HepG2 (cell line): ENCODE measurements around the gene HARS2. TPM values are rescaled to one million over a fixed set of nuclear protein-coding genes. Genes with fewer than 3 reads are reported as not detected.

Source experiments
- ATF3 ChIP-seq: sonication (generic); formaldehyde crosslinking; IDR thresholded peaks from 2 replicates; pipeline ENCODE4 v1.4.0; 2020; ENCODE audit warnings: missing genetic modification reagents
- CEBPG ChIP-seq: IDR thresholded peaks from 2 replicates; pipeline ENCODE4 v1.6.1; 2016
- CENPBD1 ChIP-seq: sonication (generic); formaldehyde crosslinking; IDR thresholded peaks from 2 replicates; pipeline ENCODE4 v1.8.0; 2022; ENCODE audit warnings: missing genetic modification reagents, low read depth, mild to moderate bottlenecking, borderline replicate concordance
- DBP ChIP-seq: sonication (generic); formaldehyde crosslinking; IDR thresholded peaks from 2 replicates; pipeline ENCODE4 v1.4.0; 2020; ENCODE audit warnings: missing genetic modification reagents; ENCODE audit errors: not compliant biosample characterization
- FIP1L1 ChIP-seq: fragments of 200-400 bp; formaldehyde crosslinking; IDR thresholded peaks from 2 replicates; pipeline ENCODE4 v1.6.1; 2018; ENCODE audit warnings: low read depth, mild to moderate bottlenecking, low read length, moderate library complexity, borderline replicate concordance; ENCODE audit not compliant: insufficient read depth
- FOXO1 ChIP-seq: sonication (generic); formaldehyde crosslinking; IDR thresholded peaks from 2 replicates; pipeline ENCODE4 v1.4.0; 2020; ENCODE audit warnings: missing genetic modification reagents
- GZF1 ChIP-seq: sonication (generic); formaldehyde crosslinking; IDR thresholded peaks from 2 replicates; pipeline ENCODE4 v1.5.1; 2020; ENCODE audit warnings: mild to moderate bottlenecking, missing genetic modification reagents
- KLF6 ChIP-seq: IDR thresholded peaks from 2 replicates; pipeline ENCODE4 v1.8.0; 2016; ENCODE audit warnings: missing biosample characterization, missing genetic modification reagents
- LCORL ChIP-seq, 2 experiments: fragments of 450-650 bp in 1 of 2; sonication (generic) in 1 of 2; formaldehyde crosslinking in 1 of 2; IDR thresholded peaks; 2 replicates each; pipeline versions ENCODE4 v1.5.0 to v1.6.1; 2017 to 2020; ENCODE audit warnings: antibody characterized with exemption in 1 of 2, missing genetic modification reagents in 1 of 2
- MAFF ChIP-seq: IDR thresholded peaks from 2 replicates; pipeline ENCODE4 v1.6.1; 2011; ENCODE audit warnings: low read depth, low read length, improper control_type of control experiment
- MEIS1 ChIP-seq: sonication (generic); formaldehyde crosslinking; IDR thresholded peaks from 2 replicates; pipeline ENCODE4 v1.9.0; 2021; ENCODE audit warnings: mild to moderate bottlenecking, missing genetic modification reagents, moderate library complexity, borderline replicate concordance
- MEIS2 ChIP-seq: sonication (generic); formaldehyde crosslinking; IDR thresholded peaks from 2 replicates; pipeline ENCODE4 v1.9.0; 2021; ENCODE audit warnings: mild to moderate bottlenecking, missing genetic modification reagents
- NFE2L2 ChIP-seq: fragments of 150-350 bp; IDR thresholded peaks from 2 replicates; pipeline ENCODE4 v1.6.1; 2014; ENCODE audit warnings: low read length
- NRL ChIP-seq: sonication (generic); formaldehyde crosslinking; IDR thresholded peaks from 2 replicates; pipeline ENCODE4 v1.5.0; 2020; ENCODE audit warnings: missing genetic modification reagents, mild to moderate bottlenecking, moderate library complexity, borderline replicate concordance
- ONECUT2 ChIP-seq: sonication (generic); formaldehyde crosslinking; IDR thresholded peaks from 2 replicates; pipeline ENCODE4 v1.4.0; 2020; ENCODE audit warnings: missing genetic modification reagents
- POLR2A ChIP-seq, 2 experiments: IDR thresholded peaks; 2 replicates each; pipeline ENCODE4 v1.6.1; 2011; ENCODE audit warnings: low read depth in 2 of 2, low read length in 2 of 2, mild to moderate bottlenecking in 1 of 2, moderate library complexity in 1 of 2; ENCODE audit not compliant: insufficient read depth in 1 of 2
- SIX1 ChIP-seq: sonication (generic); formaldehyde crosslinking; IDR thresholded peaks from 2 replicates; pipeline ENCODE4 v1.4.0; 2020; ENCODE audit warnings: missing genetic modification reagents, borderline replicate concordance
- SRSF9 ChIP-seq: fragments of 200-400 bp; formaldehyde crosslinking; IDR thresholded peaks from 2 replicates; pipeline ENCODE4 v1.6.1; 2018; ENCODE audit warnings: borderline replicate concordance, mild to moderate bottlenecking, low read depth, low read length; ENCODE audit not compliant: insufficient read depth, poor library complexity, severe bottlenecking
- STAT5B ChIP-seq: sonication (generic); formaldehyde crosslinking; IDR thresholded peaks from 2 replicates; pipeline ENCODE4 v1.4.0; 2020; ENCODE audit warnings: missing genetic modification reagents
- TBL1XR1 ChIP-seq: fragments of 150-350 bp; IDR thresholded peaks from 2 replicates; pipeline ENCODE4 v1.6.1; 2014; ENCODE audit warnings: borderline replicate concordance, low read length; ENCODE audit not compliant: partially characterized antibody
- TEF ChIP-seq: sonication (generic); formaldehyde crosslinking; IDR thresholded peaks from 2 replicates; pipeline ENCODE4 v1.5.0; 2020; ENCODE audit warnings: missing genetic modification reagents
- ZC3H4 ChIP-seq: sonication (generic); formaldehyde crosslinking; IDR thresholded peaks from 2 replicates; pipeline ENCODE4 v1.4.0; 2020; ENCODE audit warnings: missing genetic modification reagents, borderline replicate concordance
- ZNF143 ChIP-seq: sonication (generic); formaldehyde crosslinking; IDR thresholded peaks from 2 replicates; pipeline ENCODE4 v1.4.0; 2020; ENCODE audit warnings: missing genetic modification reagents
- ZNF260 ChIP-seq: sonication (generic); formaldehyde crosslinking; IDR thresholded peaks from 2 replicates; pipeline ENCODE4 v1.4.0; 2020; ENCODE audit warnings: missing genetic modification reagents, low read depth, mild to moderate bottlenecking, borderline replicate concordance
- ZNF263 ChIP-seq: sonication (generic); formaldehyde crosslinking; IDR thresholded peaks from 2 replicates; pipeline ENCODE4 v1.4.0; 2020; ENCODE audit warnings: missing genetic modification reagents
- ZNF264 ChIP-seq: sonication (generic); formaldehyde crosslinking; IDR thresholded peaks from 2 replicates; pipeline ENCODE4 v1.4.0; 2020; ENCODE audit warnings: missing genetic modification reagents
- ZNF292 ChIP-seq: sonication (generic); formaldehyde crosslinking; IDR thresholded peaks from 2 replicates; pipeline ENCODE4 v1.8.1; 2022; ENCODE audit warnings: mild to moderate bottlenecking, low read depth, missing genetic modification reagents, borderline replicate concordance
- ZNF510 ChIP-seq: sonication (generic); formaldehyde crosslinking; IDR thresholded peaks from 2 replicates; pipeline ENCODE4 v1.4.0; 2020; ENCODE audit warnings: low read depth, mild to moderate bottlenecking, missing genetic modification reagents
- ZNF816 ChIP-seq: sonication (generic); formaldehyde crosslinking; IDR thresholded peaks from 2 replicates; pipeline ENCODE4 v1.8.0; 2022; ENCODE audit warnings: missing genetic modification reagents, mild to moderate bottlenecking, borderline replicate concordance
- polyA plus RNA-seq, 8 experiments: library from polyadenylated mRNA; depleted of rRNA in 3 of 8; stranded (reverse) in 7 of 8; unstranded in 1 of 8; fragments of >200 nt; fragmentation: Illumina TruSeq in 4 of 8; extraction: Trizol in 4 of 8; gene quantifications; 2 replicates each; pipeline versions ENCODE4 v1.2.1 to v1.2.3, GENCODE V29; 2011 to 2016; ENCODE audit warnings: low read depth in 4 of 8, missing spikeins in 1 of 8, mixed read lengths in 1 of 8; ENCODE audit not compliant: insufficient read depth in 1 of 8
- total RNA-seq, 5 experiments: library from RNA; depleted of rRNA; stranded (reverse); fragments of >200 nt; fragmentation: Illumina TruSeq; extraction: Trizol; gene quantifications; 2 replicates each; pipeline ENCODE4 v1.2.3, GENCODE V29; 2016; ENCODE audit warnings: low read depth in 1 of 5

Gene HARS2
- total and polyA plus RNA-seq, 2 of the 13 experiments (the other 11 are each of a cell fraction or from before 2014, with no cell fraction given) = 17.9 to 25.8 TPM

GRCh38 chr5:140710899-140711552 lies 19.8 kb downstream of the HARS2 start (continued):
- TF ChIP-seq GZF1 (CRISPR knock-in tag) (no peak), SIX1 (CRISPR knock-in tag) (no peak; the same call in 1 of the 2 replicates), POLR2A (IDR thresholded peaks at IDR 0.05; ENCODE audit: insufficient read depth in 1 of 2, low read depth in 2 of 2, low read length in 2 of 2) (peak; percentile 48 to 82), ZNF816 (no peak), ZNF510 (CRISPR knock-in tag) (no peak), SRSF9 (no peak), ZNF143 (0 out of 2 replicates have a peak, but pooled peaks have one; percentile 23), ZNF264 (CRISPR knock-in tag) (peak; percentile 70; the same call in 1 of the 2 replicates), TBL1XR1 (peak; percentile 78), CEBPG (CRISPR knock-in tag) (peak; percentile 35; the same call in 1 of the 2 replicates), FIP1L1 (no peak), MEIS2 (CRISPR knock-in tag) (no peak; the same call in 1 of the 2 replicates), FOXO1 (CRISPR knock-in tag) (no peak; the same call in 1 of the 2 replicates), ZNF260 (CRISPR knock-in tag) (no peak), KLF6 (CRISPR knock-in tag) (peak; percentile 63; the same call in 1 of the 2 replicates), TEF (CRISPR knock-in tag) (no peak), LCORL (IDR thresholded peaks at IDR 0.05) (no peak), LCORL (CRISPR knock-in tag; IDR thresholded peaks at IDR 0.05) (peak; percentile 62), ZNF263 (CRISPR knock-in tag) (no peak), NFE2L2 (peak; percentile 97), MEIS1 (CRISPR knock-in tag) (no peak), ZNF292 (no peak), ATF3 (peak; percentile 83), MAFF (peak; percentile 90), CENPBD1 (CRISPR knock-in tag) (no peak), ONECUT2 (CRISPR knock-in tag) (no peak), NRL (CRISPR knock-in tag) (no peak), DBP (CRISPR knock-in tag) (no peak), ZC3H4 (no peak), STAT5B (CRISPR knock-in tag) (no peak)
